Measurements from ENCODE around the gene ADGRG2.

Gene ADGRG2

DNA sequence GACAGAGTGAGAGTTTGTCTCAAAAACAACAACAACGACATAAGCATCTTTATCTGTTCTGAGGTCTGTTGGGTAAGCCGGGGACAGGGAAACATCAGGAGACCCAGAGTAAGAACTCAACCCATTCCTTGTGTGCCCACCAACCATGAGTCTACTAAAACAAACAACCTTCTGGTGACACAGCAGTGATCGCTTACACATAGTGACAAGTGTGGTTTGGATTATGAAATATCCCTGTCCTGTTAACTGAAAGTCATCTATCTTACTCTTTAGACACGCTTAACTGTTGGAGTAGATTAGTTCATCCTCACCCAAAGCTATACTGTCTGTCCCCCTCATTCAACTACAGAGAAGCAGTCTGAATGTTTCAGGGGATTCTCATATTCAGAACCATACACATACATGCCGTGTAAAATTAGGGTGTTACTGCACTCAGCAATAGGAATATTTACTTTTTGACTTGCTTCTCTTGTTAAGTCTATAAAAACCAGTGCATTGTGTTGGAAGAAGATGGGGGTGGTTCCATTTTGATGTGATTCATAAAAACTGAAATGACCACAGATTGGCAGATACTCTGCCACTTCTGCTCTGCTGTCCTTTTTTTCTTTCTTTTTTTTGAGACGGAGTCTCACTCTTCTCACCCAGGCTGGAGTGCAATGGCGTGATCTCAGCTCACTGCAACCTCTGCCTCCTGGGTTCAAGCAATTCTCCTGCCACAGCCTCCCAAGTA, 165.8 kb downstream of the ADGRG2 start:
- DNase-seq (ENCODE audit: low read depth in 2 of 2), result no peak

DNA sequence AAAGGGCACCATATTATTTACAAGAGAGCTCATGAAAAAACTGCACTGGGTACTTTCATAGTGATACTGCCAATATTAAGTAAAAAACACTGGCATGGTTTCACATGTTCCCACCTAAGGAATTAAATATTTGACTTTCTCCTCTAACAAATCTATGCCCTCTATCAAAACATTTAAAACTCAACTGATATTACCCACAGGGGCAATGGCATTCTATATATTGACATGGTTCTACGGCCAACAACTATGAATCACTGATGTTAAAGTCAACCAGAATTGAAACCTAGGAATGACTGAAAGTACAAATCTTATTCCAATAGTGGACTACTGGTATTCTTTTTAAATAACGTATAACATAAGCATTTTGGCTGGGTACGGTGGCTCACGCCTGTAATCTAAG, 166.6 kb downstream of the ADGRG2 start:
- DNase-seq (ENCODE audit: low read depth in 2 of 2), result no peak

DNA sequence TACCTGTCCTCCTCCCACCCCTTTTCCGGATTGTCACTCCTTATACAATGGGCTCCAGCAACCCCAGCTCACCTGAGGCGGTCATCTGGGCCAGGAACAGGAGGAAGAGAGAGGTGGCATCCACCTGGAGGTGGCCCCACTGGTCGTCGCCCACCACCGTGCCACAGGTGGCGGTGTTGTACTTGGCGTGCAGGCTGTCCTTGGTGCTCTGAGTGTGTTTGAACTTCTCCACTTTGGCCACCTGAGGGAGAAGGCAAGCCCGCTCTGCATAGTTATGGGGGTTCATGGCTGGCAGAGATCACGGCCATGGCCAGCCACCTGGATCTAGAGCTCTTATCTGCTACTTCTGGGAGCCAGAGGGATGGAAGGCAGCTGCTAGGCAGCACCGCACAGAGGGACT, 171.2 kb downstream of the ADGRG2 start:
- no peak for DNase-seq (ENCODE audit: low read depth in 2 of 2)

DNA sequence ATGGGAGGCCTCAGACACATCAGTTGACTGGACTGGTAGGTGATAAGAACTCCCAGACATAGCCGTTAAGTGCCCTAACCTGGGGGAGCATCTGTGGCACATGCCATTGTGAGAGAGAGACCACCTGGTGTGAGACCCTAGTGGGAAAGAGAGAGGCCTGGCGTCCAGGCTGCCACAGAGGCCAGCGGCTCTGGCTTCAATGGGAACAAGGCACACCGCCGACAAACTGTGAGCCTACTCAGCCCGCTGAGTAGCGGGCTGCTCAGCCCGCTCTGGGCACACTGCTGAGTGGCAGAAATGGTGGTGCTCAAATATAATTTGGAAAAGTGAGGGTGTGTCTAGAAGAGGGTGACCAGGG, 172.3 kb downstream of the ADGRG2 start:
- no peak for DNase-seq (ENCODE audit: low read depth in 2 of 2)

DNA sequence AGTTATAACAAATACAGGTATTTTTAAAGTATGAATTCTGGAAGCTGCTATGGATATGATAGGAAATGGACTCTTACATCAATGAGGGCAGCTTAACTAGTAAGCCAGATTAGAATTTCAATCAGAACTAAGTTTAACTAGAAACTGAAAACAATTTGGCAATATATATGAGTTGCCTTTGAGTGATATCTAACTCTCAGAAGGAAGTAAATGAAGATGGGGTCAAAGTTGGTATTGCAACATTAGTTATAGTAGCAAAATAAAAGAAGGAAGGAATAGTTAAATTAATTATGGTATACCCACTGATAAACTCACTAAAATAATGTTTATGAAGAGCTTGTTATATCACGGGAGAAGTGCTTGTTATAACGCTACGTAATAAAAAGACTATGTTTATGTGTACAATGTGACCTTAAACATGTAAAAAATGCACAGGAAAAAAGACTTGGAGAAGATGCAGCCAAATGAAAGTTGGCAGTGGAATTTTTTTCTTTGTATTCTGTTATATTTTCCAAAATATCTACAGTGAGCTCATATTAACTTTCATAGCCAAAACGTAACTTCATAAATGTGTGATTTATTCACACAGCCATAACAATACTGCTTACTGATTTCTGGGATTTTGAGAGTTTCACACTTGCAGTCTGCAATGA, 172.9 kb downstream of the ADGRG2 start:
- no peak for DNase-seq (ENCODE audit: low read depth in 2 of 2)

DNA sequence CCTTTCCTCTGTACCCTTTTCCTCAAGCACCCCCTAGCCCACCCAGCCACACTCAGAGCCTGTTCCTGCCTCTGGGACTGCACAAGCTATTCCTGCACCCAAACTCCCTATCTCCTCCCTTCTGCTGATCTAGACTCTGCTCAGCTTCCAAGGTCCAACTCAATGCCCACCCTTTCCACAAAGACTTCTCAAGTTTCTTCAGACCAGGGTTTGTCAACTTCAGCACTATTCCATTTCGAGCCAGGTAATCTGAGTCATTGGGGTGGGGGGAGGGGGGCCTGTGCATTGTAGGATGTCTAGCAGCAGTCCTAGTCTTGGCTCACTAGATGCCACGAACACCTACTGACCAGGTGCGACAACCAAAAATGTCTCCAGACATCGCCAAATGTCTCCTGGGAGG, 175.7 kb downstream of the ADGRG2 start:
- no peak for DNase-seq (ENCODE audit: low read depth in 2 of 2)

DNA sequence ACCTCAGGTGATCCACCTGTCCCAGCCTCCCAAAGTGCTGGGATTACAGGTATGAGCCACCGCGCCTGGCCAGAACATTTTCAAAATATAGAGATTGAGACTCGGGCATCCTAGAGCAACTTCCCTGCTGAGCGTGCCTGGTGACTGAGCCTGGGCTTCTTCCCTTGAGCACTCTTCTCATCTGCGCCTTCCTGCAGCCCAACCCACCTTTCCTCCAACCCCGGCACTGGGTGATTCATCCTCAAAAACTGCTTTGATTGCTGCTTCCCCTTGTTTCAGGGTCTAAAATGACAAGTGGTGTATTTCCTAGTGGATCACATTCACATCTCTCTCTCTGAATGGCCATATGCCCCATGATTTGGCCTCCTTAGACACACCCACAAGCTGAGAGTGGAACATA, 176.1 kb downstream of the ADGRG2 start:
- DNase-seq (ENCODE audit: low read depth in 2 of 2), result no peak

DNA sequence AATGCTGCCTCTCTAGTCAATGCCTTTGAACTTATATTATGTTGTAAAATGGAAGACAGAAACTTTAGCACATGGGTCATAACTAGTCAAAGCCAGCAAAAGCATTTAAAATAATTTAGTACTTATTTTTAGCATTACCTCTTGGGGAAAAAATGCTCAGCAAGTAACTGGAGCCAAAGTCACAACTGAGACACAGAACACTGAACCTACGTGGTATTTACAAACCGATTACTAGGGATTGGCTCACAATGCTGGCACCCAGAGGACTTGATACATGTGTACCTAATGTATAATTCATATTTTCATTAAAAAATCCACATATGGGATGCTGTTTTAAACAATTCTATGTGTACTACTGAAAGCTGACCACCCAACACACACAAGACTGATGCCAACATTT, 176.8 kb downstream of the ADGRG2 start:
- DNase-seq (ENCODE audit: low read depth in 2 of 2), result no peak

DNA sequence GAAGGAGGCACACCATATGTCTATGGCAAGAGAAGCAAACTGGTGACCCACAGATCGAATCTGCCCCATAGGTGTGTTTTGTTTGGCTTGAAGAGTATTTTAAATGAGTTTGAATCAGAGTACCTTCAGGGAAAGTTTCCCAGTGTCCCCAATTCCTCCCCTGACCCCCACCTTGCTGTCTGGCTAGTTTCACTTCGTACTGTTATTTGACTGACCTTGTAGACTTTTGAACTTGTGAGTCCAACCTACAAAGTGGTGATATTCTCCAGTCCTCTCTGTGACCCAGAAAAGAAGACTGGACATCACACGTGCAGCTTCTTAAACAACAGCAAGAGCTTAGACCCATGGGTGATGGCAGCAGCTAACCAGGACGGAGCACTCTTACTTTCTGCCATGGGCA, 177.8 kb downstream of the ADGRG2 start:
- no peak for DNase-seq (ENCODE audit: low read depth in 2 of 2)

DNA sequence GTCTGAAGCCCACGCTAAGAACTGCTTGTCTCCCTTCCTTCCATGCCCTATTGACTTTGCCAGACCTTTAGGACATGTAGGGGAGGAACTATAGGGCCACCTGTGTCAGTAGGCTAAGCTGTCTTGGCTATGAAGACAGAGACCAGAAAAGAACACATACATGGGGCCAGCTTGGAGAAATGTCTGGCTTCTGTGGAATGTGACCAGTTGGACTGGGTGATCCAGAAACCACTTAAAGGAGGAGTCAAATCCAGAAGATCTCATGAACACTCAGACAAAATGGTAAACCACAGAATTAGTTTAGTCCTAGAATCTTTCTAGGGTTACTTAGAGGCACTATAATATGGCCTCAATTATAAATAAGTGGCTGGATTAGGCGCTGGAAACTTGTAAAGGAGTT, 180.4 kb downstream of the ADGRG2 start:
- DNase-seq (ENCODE audit: low read depth in 2 of 2), result no peak
